Central memory CD4-positive, alpha-beta T cell (primary cell): Measurements from ENCODE around the gene SYT2.
"Not testable (repeated sequence)": the region's sequence is repeated elsewhere in the genome, so short reads cannot be mapped to it uniquely, and the experiment has no call there.

Experiments
- DNase-seq: peaks from one replicate; pipeline ENCODE4 v3.0.0; 2022

SYT2 gene

GRCh38 chr1:202638701-202639305, 71.5 kb downstream of the SYT2 start:
- DNase-seq = not testable (repeated sequence)

GRCh38 chr1:202638019-202638700, 72.1 kb downstream of the SYT2 start:
- DNase-seq = no peak

GRCh38 chr1:202637321-202638018, 72.8 kb downstream of the SYT2 start:
- not testable (repeated sequence) for DNase-seq

- DNase-seq = not testable (repeated sequence)
Measured at GRCh38 chr1:202636171-202636570, 74.1 kb downstream of the SYT2 start.

- DNase-seq = no peak
Measured at GRCh38 chr1:202632241-202632640, 78.0 kb downstream of the SYT2 start.

GRCh38 chr1:202631076-202631923, 79.0 kb downstream of the SYT2 start:
- DNase-seq = no peak

- no peak for DNase-seq
Measured at GRCh38 chr1:202630541-202630940, 79.7 kb downstream of the SYT2 start.

GRCh38 chr1:202630096-202630495, 80.2 kb downstream of the SYT2 start:
- DNase-seq = not testable (repeated sequence)

- DNase-seq = peak; percentile 79
Measured at GRCh38 chr1:202629257-202629811, 80.9 kb downstream of the SYT2 start.

GRCh38 chr1:202628646-202629215, 81.5 kb downstream of the SYT2 start:
- no peak for DNase-seq

GRCh38 chr1:202627841-202628565, 82.3 kb downstream of the SYT2 start:
- DNase-seq = no peak

GRCh38 chr1:202627036-202627435, 83.2 kb downstream of the SYT2 start:
- DNase-seq = not testable (repeated sequence)

GRCh38 chr1:202625416-202626360, 84.6 kb downstream of the SYT2 start:
- DNase-seq = peak; percentile 38

- no peak for DNase-seq
Measured at GRCh38 chr1:202624781-202625108, 85.5 kb downstream of the SYT2 start.

- no peak for DNase-seq
Measured at GRCh38 chr1:202624088-202624780, 86.0 kb downstream of the SYT2 start.

GRCh38 chr1:202623476-202623875, 86.8 kb downstream of the SYT2 start:
- DNase-seq = not testable (repeated sequence)

- no peak for DNase-seq
Measured at GRCh38 chr1:202623075-202623474, 87.2 kb downstream of the SYT2 start.

GRCh38 chr1:202622388-202622787, 87.9 kb downstream of the SYT2 start:
- DNase-seq = no peak

GRCh38 chr1:202621446-202621845, 88.8 kb downstream of the SYT2 start:
- DNase-seq = no peak

GRCh38 chr1:202620036-202620435, 90.2 kb downstream of the SYT2 start:
- DNase-seq = not testable (repeated sequence)
